HEK293T (cell line): Measurements from ENCODE around the gene CAMKMT.

Source experiments
- ELF4 ChIP-seq: fragments of 450-650 bp; IDR thresholded peaks from 2 replicates; pipeline ENCODE4 v1.6.1; 2017; ENCODE audit warnings: antibody characterized with exemption
- FOXM1 ChIP-seq: fragments of 450-650 bp; IDR thresholded peaks from 2 replicates; pipeline ENCODE4 v1.6.1; 2017; ENCODE audit warnings: mild to moderate bottlenecking, borderline replicate concordance
- NFRKB ChIP-seq: fragments of 450-650 bp; IDR thresholded peaks from 2 replicates; pipeline ENCODE4 v1.6.1; 2016; ENCODE audit warnings: mild to moderate bottlenecking, moderate library complexity
- PKNOX1 ChIP-seq: fragments of 450-650 bp; IDR thresholded peaks from 2 replicates; pipeline ENCODE4 v1.6.1; 2016
- SUZ12 ChIP-seq: fragments of 450-650 bp; IDR thresholded peaks from 2 replicates; pipeline ENCODE4 v1.6.1; 2016; ENCODE audit warnings: mild to moderate bottlenecking
- ZNF384 ChIP-seq: fragments of 450-650 bp; IDR thresholded peaks from 2 replicates; pipeline ENCODE4 v1.6.1; 2016

- TF ChIP-seq ZNF384 (no peak), SUZ12 (no peak), ELF4 (no peak), NFRKB (no peak), PKNOX1 (no peak), FOXM1 (no peak)
These were observed 427.7 kb downstream of the CAMKMT start for GRCh38 chr2:44789446-44789845.
